Measurements from ENCODE around the gene CLTC.

The CLTC gene

GRCh38 chr17:59623151-59623550 lies 3.5 kb downstream of the CLTC start:
- Histone ChIP-seq H3K4me3 (ENCODE audit: severe bottlenecking) (no peak overlapping the region), H3K4me1 (ENCODE audit: insufficient read depth, poor library complexity, severe bottlenecking) (peaks cover 33% of the 10 kb centered on the region), H3K9me3 (ENCODE audit: severe bottlenecking) (no peaks in the 10 kb centered on the region), H3K27me3 (ENCODE audit: insufficient read depth, poor library complexity, severe bottlenecking) (no peaks in the 10 kb centered on the region), H3K36me3 (ENCODE audit: low read depth) (peaks cover 55% of the 10 kb centered on the region), H3K27ac (ENCODE audit: poor library complexity, severe bottlenecking) (no peak overlapping the region)
- no peak for ATAC-seq (ENCODE audit: low read depth)
- DNase-seq (ENCODE audit: low spot score), result no peak
- TF ChIP-seq CTCF (IDR thresholded peaks at IDR 0.05; ENCODE audit: poor library complexity, severe bottlenecking), result no peak

GRCh38 chr17:59626756-59627155 lies 7.1 kb downstream of the CLTC start:
- peaks cover 71% of the 10 kb centered on the region for H3K36me3 ChIP-seq (ENCODE audit: low read depth)
- no peak for TF ChIP-seq CTCF (IDR thresholded peaks at IDR 0.05; ENCODE audit: poor library complexity, severe bottlenecking)
- ATAC-seq (ENCODE audit: low read depth) (no peak), DNase-seq (ENCODE audit: low spot score) (no peak)
- H3K27ac ChIP-seq (ENCODE audit: poor library complexity, severe bottlenecking), result no peak overlapping the region
- no peaks in the 10 kb centered on the region for H3K9me3 ChIP-seq (ENCODE audit: severe bottlenecking)
- H3K27me3 ChIP-seq (ENCODE audit: insufficient read depth, poor library complexity, severe bottlenecking), result no peaks in the 10 kb centered on the region
- H3K4me3 ChIP-seq (ENCODE audit: severe bottlenecking), result no peak overlapping the region
- H3K4me1 ChIP-seq (ENCODE audit: insufficient read depth, poor library complexity, severe bottlenecking), result peaks cover 26% of the 10 kb centered on the region

- H3K27ac ChIP-seq (ENCODE audit: poor library complexity, severe bottlenecking), result no peak overlapping the region
These were observed 7.6 kb downstream of the CLTC start for GRCh38 chr17:59627274-59627673.

DNA sequence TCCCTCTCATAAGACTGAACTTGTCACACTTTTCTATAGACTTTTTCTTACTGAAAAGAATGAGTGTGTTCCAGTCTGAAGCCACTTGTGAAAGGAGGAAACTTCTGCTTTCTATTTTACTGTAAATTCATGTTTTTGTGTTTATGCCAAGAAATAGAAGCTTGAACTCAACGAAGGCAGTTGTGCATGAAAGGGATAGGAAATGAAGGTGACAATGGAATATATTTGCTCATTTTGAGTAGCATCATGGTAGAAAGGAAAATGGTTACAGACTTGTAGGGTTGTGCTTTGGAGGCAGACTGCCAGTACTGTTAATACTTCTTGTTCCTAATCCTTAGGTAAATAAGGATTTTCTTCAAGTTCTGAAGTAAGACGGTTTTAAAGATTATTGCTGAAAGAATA lies 8.1 kb downstream of the CLTC start:
- Histone ChIP-seq H3K27ac (ENCODE audit: poor library complexity, severe bottlenecking) (no peak overlapping the region), H3K9me3 (ENCODE audit: severe bottlenecking) (no peaks in the 10 kb centered on the region), H3K27me3 (ENCODE audit: insufficient read depth, poor library complexity, severe bottlenecking) (no peaks in the 10 kb centered on the region), H3K4me1 (ENCODE audit: insufficient read depth, poor library complexity, severe bottlenecking) (peaks cover 16% of the 10 kb centered on the region), H3K4me3 (ENCODE audit: severe bottlenecking) (no peak overlapping the region), H3K36me3 (ENCODE audit: low read depth) (peaks cover 64% of the 10 kb centered on the region)
- DNase-seq (ENCODE audit: low spot score), result no peak
- TF ChIP-seq CTCF (IDR thresholded peaks at IDR 0.05; ENCODE audit: poor library complexity, severe bottlenecking), result no peak
- no peak for ATAC-seq (ENCODE audit: low read depth)

More at GRCh38 chr17:59627274-59627673, 7.6 kb downstream of the CLTC start:
- Histone ChIP-seq H3K9me3 (ENCODE audit: severe bottlenecking) (no peaks in the 10 kb centered on the region), H3K36me3 (ENCODE audit: low read depth) (peaks cover 66% of the 10 kb centered on the region), H3K4me3 (ENCODE audit: severe bottlenecking) (no peak overlapping the region), H3K27me3 (ENCODE audit: insufficient read depth, poor library complexity, severe bottlenecking) (no peaks in the 10 kb centered on the region), H3K4me1 (ENCODE audit: insufficient read depth, poor library complexity, severe bottlenecking) (peaks cover 21% of the 10 kb centered on the region)
- no peak for TF ChIP-seq CTCF (IDR thresholded peaks at IDR 0.05; ENCODE audit: poor library complexity, severe bottlenecking)
- DNase-seq (ENCODE audit: low spot score), result no peak
- no peak for ATAC-seq (ENCODE audit: low read depth)

GRCh38 chr17:59629174-59629573 lies 9.5 kb downstream of the CLTC start:
- no peak overlapping the region for H3K4me3 ChIP-seq (ENCODE audit: severe bottlenecking)
- DNase-seq (ENCODE audit: low spot score) (no peak), ATAC-seq (ENCODE audit: low read depth) (no peak)
- H3K4me1 ChIP-seq (ENCODE audit: insufficient read depth, poor library complexity, severe bottlenecking), result peaks cover 3% of the 10 kb centered on the region
- no peaks in the 10 kb centered on the region for H3K9me3 ChIP-seq (ENCODE audit: severe bottlenecking)
- no peak overlapping the region for H3K27ac ChIP-seq (ENCODE audit: poor library complexity, severe bottlenecking)
- no peak for TF ChIP-seq CTCF (IDR thresholded peaks at IDR 0.05; ENCODE audit: poor library complexity, severe bottlenecking)
- H3K36me3 ChIP-seq (ENCODE audit: low read depth), result peaks cover 54% of the 10 kb centered on the region
- H3K27me3 ChIP-seq (ENCODE audit: insufficient read depth, poor library complexity, severe bottlenecking), result no peaks in the 10 kb centered on the region
